Muscle layer of colon (tissue), 2 donors: ENCODE results near the gene LMNTD1.

Experiments
- H3K27ac ChIP-seq: one replicate; pipeline ENCODE4 v1.7.0; 2013; ENCODE audit warnings: low read depth, mild to moderate bottlenecking, low read length, moderate library complexity
- H3K27me3 ChIP-seq, 2 donors: one replicate each; pipeline ENCODE4 v1.7.0; 2013; ENCODE audit warnings: low read length in 2 of 2, mild to moderate bottlenecking in 2 of 2; ENCODE audit not compliant: insufficient read depth in 2 of 2, control insufficient read depth in 1 of 2
- H3K36me3 ChIP-seq: one replicate; pipeline ENCODE4 v1.7.0; 2013; ENCODE audit warnings: mild to moderate bottlenecking, low read length; ENCODE audit not compliant: insufficient read depth
- H3K4me1 ChIP-seq: one replicate; pipeline ENCODE4 v1.7.0; 2013; ENCODE audit warnings: mild to moderate bottlenecking, low read length; ENCODE audit not compliant: insufficient read depth
- H3K4me3 ChIP-seq, 2 donors: one replicate each; pipeline ENCODE4 v1.7.0; 2013; ENCODE audit warnings: low read length in 2 of 2, low read depth in 1 of 2, mild to moderate bottlenecking in 1 of 2, moderate library complexity in 1 of 2
- H3K9ac ChIP-seq: one replicate; pipeline ENCODE4 v1.7.0; 2013; ENCODE audit warnings: low read length
- H3K9me3 ChIP-seq: one replicate; pipeline ENCODE4 v1.7.0; 2013; ENCODE audit warnings: mild to moderate bottlenecking, low read length
- donor health status: abdominal sarcoma.
- donor health status: Adenocarcinoma of cecum.

The LMNTD1 gene

GRCh38 chr12:25482625-25483024, 70.5 kb downstream of the LMNTD1 start:
- H3K4me1 ChIP-seq, result no peaks in the 10 kb centered on the region
- no peaks in the 10 kb centered on the region for H3K27me3 ChIP-seq
- no peak overlapping the region for H3K9ac ChIP-seq
- no peaks in the 10 kb centered on the region for H3K36me3 ChIP-seq
- no peak overlapping the region for H3K4me3 ChIP-seq
- no peaks in the 10 kb centered on the region for H3K9me3 ChIP-seq
- H3K27ac ChIP-seq, result no peak overlapping the region

GRCh38 chr12:25480145-25480544, 72.9 kb downstream of the LMNTD1 start:
- Histone ChIP-seq H3K9me3 (no peaks in the 10 kb centered on the region), H3K27me3 (no peaks in the 10 kb centered on the region), H3K36me3 (no peaks in the 10 kb centered on the region), H3K27ac (no peak overlapping the region), H3K9ac (no peak overlapping the region), H3K4me3 (no peak overlapping the region), H3K4me1 (no peaks in the 10 kb centered on the region)

DNA sequence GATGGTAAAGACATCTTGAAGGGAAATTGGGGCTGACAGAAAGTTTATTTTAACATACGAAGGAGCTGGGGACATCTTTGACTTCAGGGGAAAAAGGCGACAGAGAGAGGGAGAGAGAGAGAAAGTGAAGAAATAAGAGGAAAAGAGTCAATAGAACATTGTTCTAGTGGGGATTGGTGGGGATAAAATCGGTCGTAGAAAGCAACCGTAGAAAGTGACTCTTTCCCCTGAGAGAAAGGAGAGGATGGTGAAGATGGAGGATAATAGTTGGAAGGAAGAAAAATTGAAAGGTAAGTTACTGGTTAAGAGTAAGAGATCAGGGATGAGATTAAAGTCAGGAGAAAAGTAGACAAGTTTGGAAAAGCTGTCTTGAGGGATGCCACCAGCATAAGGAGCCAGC, 75.9 kb downstream of the LMNTD1 start:
- H3K4me3 ChIP-seq, result no peak overlapping the region
- H3K27me3 ChIP-seq, result no peaks in the 10 kb centered on the region
- no peak overlapping the region for H3K27ac ChIP-seq
- H3K4me1 ChIP-seq, result no peaks in the 10 kb centered on the region
- H3K36me3 ChIP-seq, result no peaks in the 10 kb centered on the region
- no peak overlapping the region for H3K9ac ChIP-seq
- no peaks in the 10 kb centered on the region for H3K9me3 ChIP-seq

DNA sequence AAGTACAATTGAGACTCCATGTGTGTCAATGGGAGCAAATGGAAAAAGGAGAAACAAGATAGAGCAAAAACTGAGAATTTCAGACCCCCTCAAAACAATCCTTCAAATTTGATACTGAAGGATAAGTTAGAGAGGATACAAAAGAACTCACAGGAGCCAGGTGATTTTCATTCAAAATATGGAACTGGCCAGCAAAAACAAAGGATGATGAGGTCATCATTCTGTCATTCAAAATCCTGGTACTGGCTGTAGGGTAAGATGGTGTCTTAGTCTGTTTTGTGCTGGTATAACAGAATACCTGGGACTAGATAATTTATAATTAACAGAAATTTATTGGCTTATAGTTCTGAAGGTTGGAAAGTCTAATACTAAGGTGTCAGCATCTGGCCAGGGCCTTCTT, 80.6 kb downstream of the LMNTD1 start:
- peaks cover 14% of the 10 kb centered on the region for H3K4me1 ChIP-seq
- H3K27me3 ChIP-seq, result no peaks in the 10 kb centered on the region
- H3K9ac ChIP-seq, result no peak overlapping the region
- H3K4me3 ChIP-seq, result no peak overlapping the region
- no peak overlapping the region for H3K27ac ChIP-seq
- no peaks in the 10 kb centered on the region for H3K9me3 ChIP-seq
- H3K36me3 ChIP-seq, result no peaks in the 10 kb centered on the region

DNA sequence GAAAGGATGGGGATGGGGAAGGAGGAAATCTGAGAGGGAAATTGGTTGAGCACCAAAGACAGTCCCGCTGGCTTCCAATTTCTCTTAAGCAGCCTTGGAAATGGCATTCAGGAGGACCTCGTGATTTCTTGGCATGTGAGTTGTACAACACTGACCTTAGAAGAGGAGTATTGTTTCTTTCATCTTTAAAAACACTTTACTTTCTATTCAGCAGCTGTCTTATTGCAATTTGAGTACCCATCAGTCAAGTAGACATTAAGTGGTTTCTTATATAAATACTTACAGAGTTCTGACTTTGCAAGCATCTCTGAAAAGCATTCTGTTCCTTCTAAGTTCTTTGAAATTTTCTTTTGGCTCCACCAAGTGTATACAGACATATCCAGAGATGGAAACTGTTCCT, 83.2 kb downstream of the LMNTD1 start:
- Histone ChIP-seq H3K27ac (no peak overlapping the region), H3K36me3 (no peaks in the 10 kb centered on the region), H3K27me3 (no peaks in the 10 kb centered on the region), H3K4me1 (peaks cover 14% of the 10 kb centered on the region), H3K4me3 (no peak overlapping the region), H3K9me3 (no peaks in the 10 kb centered on the region), H3K9ac (no peak overlapping the region)

DNA sequence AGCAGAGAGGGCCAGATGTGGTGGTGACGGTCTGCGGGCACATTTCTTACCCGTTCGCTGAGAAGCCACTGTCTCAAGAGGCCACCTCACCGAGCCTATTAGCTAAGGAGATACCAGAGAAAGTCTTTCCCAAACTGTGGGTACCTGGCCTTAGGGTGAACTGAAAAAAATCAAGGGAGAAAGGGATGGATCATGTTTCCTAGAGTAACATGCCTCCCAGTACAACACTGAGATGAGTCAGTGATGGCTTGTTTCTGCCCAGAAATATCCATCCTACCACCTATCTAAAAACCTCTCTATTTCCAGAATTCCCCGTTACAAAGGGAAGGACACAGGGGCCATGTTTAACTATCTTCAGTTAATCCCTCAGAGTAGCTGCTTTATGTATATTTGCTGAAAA, 83.7 kb downstream of the LMNTD1 start:
- Histone ChIP-seq H3K9ac (no peak overlapping the region), H3K4me1 (peaks cover 14% of the 10 kb centered on the region), H3K27me3 (no peaks in the 10 kb centered on the region), H3K36me3 (no peaks in the 10 kb centered on the region), H3K27ac (no peak overlapping the region), H3K9me3 (no peaks in the 10 kb centered on the region), H3K4me3 (no peak overlapping the region)

DNA sequence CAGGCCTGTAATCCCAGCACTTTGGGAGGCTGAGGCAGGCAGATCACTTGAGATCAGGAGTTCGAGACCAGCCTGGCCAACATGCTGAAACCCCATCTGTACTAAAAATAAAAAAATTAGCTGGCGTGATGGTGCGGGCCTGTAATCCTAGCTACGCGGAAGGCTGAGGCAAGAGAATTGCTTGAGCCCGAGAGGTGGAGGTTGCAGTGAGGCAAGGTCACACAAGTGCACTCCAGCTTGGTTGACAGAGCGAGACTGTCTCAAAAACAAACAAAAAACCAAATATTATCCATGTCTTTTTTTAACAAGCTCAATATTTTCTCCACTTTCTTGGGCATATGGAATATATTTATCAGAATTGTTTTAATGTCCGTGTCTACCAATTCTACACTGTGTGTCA, 89.6 kb downstream of the LMNTD1 start:
- H3K36me3 ChIP-seq, result no peaks in the 10 kb centered on the region
- H3K9me3 ChIP-seq, result no peaks in the 10 kb centered on the region
- H3K9ac ChIP-seq, result no peak overlapping the region
- H3K27ac ChIP-seq, result no peak overlapping the region
- H3K4me1 ChIP-seq, result no peaks in the 10 kb centered on the region
- no peak overlapping the region for H3K4me3 ChIP-seq
- no peaks in the 10 kb centered on the region for H3K27me3 ChIP-seq

DNA sequence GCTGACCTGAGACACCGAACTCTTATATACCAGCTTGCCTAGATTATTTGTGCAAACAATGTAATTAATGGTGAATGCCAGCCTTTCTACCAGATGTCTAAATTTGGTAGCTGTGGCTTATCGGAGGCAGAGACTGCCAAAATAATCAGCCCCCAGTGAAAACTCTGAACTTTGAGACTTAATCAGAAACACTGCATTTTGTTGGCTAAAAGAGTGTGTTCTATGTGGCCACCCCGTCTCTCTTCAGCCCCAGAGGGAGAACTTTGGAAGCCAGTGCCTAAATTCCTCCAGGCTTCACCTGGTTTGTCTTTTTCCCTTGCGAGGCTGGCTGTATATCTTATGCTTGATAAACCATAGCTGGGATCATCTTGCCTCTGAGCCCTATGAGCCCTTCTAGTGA, 90.1 kb downstream of the LMNTD1 start:
- no peak overlapping the region for H3K9ac ChIP-seq
- H3K9me3 ChIP-seq, result no peaks in the 10 kb centered on the region
- H3K4me3 ChIP-seq, result no peak overlapping the region
- H3K4me1 ChIP-seq, result no peaks in the 10 kb centered on the region
- no peak overlapping the region for H3K27ac ChIP-seq
- no peaks in the 10 kb centered on the region for H3K27me3 ChIP-seq
- no peaks in the 10 kb centered on the region for H3K36me3 ChIP-seq

- no peak overlapping the region for H3K4me3 ChIP-seq
- H3K27ac ChIP-seq, result no peak overlapping the region
- H3K4me1 ChIP-seq, result no peaks in the 10 kb centered on the region
- H3K27me3 ChIP-seq, result no peaks in the 10 kb centered on the region
- H3K9ac ChIP-seq, result no peak overlapping the region
- no peaks in the 10 kb centered on the region for H3K36me3 ChIP-seq
- H3K9me3 ChIP-seq, result no peaks in the 10 kb centered on the region
Observed at GRCh38 chr12:25459541-25459951, 93.5 kb downstream of the LMNTD1 start.

- Histone ChIP-seq H3K4me3 (no peak overlapping the region), H3K9me3 (no peaks in the 10 kb centered on the region)
Observed at GRCh38 chr12:25458047-25458552, 95.0 kb downstream of the LMNTD1 start.

GRCh38 chr12:25456474-25456873, 96.6 kb downstream of the LMNTD1 start:
- Histone ChIP-seq H3K27ac (no peak overlapping the region), H3K27me3 (no peaks in the 10 kb centered on the region), H3K9me3 (no peaks in the 10 kb centered on the region), H3K9ac (no peak overlapping the region), H3K4me1 (no peaks in the 10 kb centered on the region), H3K36me3 (no peaks in the 10 kb centered on the region), H3K4me3 (no peak overlapping the region)

More at GRCh38 chr12:25458047-25458552, 95.0 kb downstream of the LMNTD1 start:
- Histone ChIP-seq H3K9ac (no peak overlapping the region), H3K27ac (no peak overlapping the region), H3K4me1 (no peaks in the 10 kb centered on the region), H3K27me3 (no peaks in the 10 kb centered on the region), H3K36me3 (no peaks in the 10 kb centered on the region)

- Histone ChIP-seq H3K9ac (no peak overlapping the region), H3K4me3 (no peak overlapping the region), H3K36me3 (no peaks in the 10 kb centered on the region), H3K27me3 (no peaks in the 10 kb centered on the region), H3K27ac (no peak overlapping the region), H3K9me3 (no peaks in the 10 kb centered on the region), H3K4me1 (no peaks in the 10 kb centered on the region)
Observed at GRCh38 chr12:25455696-25456095, 97.4 kb downstream of the LMNTD1 start.
